HUES6 (cell line): Measurements from ENCODE around the gene FAM78A.
"Not testable (repeated sequence)": the region's sequence is repeated elsewhere in the genome, so short reads cannot be mapped to it uniquely, and the experiment has no call there.

ENCODE experiments used
- H3K27ac ChIP-seq: 2 replicates; pipeline ENCODE4 v1.7.0; 2013; ENCODE audit warnings: low read depth, mild to moderate bottlenecking, low read length, inconsistent platforms
- H3K27me3 ChIP-seq: 2 replicates; pipeline ENCODE4 v1.6.1; 2013; ENCODE audit warnings: low read length; ENCODE audit not compliant: control insufficient read depth, insufficient read depth
- H3K36me3 ChIP-seq: 2 replicates; pipeline ENCODE4 v1.6.1; 2013; ENCODE audit warnings: low read length; ENCODE audit not compliant: control insufficient read depth, insufficient read depth
- H3K4me1 ChIP-seq: 2 replicates; pipeline ENCODE4 v1.6.1; 2013; ENCODE audit warnings: low read length; ENCODE audit not compliant: control insufficient read depth, insufficient read depth
- H3K4me3 ChIP-seq: 2 replicates; pipeline ENCODE4 v1.5.1; 2013; ENCODE audit warnings: low read depth, low read length
- H3K9ac ChIP-seq: one replicate; pipeline ENCODE4 v1.6.1; 2013; ENCODE audit warnings: mild to moderate bottlenecking, low read length
- H3K9me3 ChIP-seq: 2 replicates; pipeline ENCODE4 v1.6.1; 2013; ENCODE audit warnings: low read depth, low read length; ENCODE audit not compliant: control insufficient read depth, insufficient read depth

FAM78A gene

GRCh38 chr9:131211920-131212319 lies 64.4 kb downstream of the FAM78A start:
- H3K4me1 ChIP-seq, H3K27me3 ChIP-seq, H3K9ac ChIP-seq, H3K4me3 ChIP-seq, H3K27ac ChIP-seq: not testable (repeated sequence)
- Histone ChIP-seq H3K36me3 (peaks cover 50% of the 10 kb centered on the region), H3K9me3 (peaks cover 21% of the 10 kb centered on the region; the same call in 1 of the 2 replicates)
